NOMO-1 (cell line): ENCODE data around the gene PALB2.
A peak's percentile ranks its signal among the peaks of the same experiment; 100 is the strongest.
"Not testable (repeated sequence)": the region's sequence is repeated elsewhere in the genome, so short reads cannot be mapped to it uniquely, and the experiment has no call there.

Experiments
- DNase-seq, 2 experiments: peaks; one replicate each; lab custom pipeline; 2025; ENCODE audit not compliant: unreplicated experiment in 2 of 2; lab: John Stamatoyannopoulos, UW

PALB2 gene

DNA sequence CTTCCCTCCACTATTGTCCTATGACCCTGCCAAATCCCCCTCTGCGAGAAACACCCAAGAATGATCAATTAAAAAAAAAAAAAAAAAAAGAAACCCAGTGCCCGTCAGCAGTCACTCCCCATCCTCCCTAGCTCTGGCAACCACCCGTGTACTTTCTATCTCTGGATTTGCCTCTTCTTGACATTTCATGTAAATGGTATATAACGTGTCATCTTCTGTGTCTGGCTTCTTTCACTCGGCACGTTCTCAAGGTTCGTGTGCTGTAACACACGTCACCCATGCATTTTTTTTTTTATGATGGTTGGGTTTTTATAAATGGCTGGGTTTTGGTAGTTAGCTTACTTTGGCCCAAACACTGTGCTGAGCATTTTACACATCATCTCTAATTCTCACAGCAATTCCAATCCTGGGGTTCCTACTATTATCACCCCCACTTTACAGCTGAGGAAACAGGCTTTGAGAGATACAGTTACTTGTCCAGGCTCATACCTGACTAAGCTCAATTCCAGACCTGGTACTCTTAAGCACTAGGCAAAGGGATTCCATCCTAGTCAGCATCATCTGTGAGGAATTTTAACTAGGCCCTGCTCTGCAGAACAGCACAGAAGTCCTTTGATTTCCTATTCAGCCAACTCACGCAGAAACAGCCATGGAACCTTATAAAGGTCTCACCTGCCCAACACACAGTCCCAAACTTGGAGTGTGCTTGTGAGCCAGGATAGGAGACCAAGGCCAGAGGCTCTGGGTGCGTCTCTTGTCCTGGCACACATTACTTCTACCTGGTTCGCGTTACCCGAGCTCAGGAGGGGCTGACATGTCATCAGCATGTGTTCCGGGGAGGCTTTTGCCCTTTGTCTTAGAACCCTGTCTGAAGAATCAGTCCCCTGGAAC lies 56.7 kb downstream of the PALB2 start:
- no peak for DNase-seq

GRCh38 chr16:23583271-23583670 lies 57.8 kb downstream of the PALB2 start:
- DNase-seq = not testable (repeated sequence)

DNA sequence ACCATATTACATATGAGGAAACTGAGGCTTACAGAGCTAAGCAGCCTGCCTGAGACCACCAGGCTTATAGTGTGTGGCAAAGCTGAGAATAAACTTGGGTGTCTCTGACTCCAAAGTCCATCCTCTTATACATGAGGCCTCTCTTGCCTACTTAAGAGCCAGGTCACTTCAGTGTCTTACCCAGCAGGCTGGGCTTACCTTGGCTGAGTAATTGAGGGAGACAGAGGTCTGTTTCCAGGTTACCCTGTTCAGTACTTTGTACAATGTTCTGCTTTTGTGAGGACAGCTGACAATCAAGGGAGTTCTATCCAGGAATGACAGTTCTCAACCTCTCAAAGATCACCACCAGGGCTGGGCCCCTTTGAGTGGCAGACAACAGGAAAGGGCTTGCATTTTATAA lies 59.3 kb downstream of the PALB2 start:
- DNase-seq = no peak

- DNase-seq = no peak
These were observed 60.7 kb downstream of the PALB2 start for GRCh38 chr16:23580391-23580790.

GRCh38 chr16:23579371-23579770 lies 61.7 kb downstream of the PALB2 start:
- no peak for DNase-seq

- no peak for DNase-seq
These were observed 62.8 kb downstream of the PALB2 start for GRCh38 chr16:23578101-23578830.

GRCh38 chr16:23577493-23577892 lies 63.6 kb downstream of the PALB2 start:
- no peak for DNase-seq

- no peak for DNase-seq
These were observed 65.3 kb downstream of the PALB2 start for GRCh38 chr16:23575834-23576233.

DNA sequence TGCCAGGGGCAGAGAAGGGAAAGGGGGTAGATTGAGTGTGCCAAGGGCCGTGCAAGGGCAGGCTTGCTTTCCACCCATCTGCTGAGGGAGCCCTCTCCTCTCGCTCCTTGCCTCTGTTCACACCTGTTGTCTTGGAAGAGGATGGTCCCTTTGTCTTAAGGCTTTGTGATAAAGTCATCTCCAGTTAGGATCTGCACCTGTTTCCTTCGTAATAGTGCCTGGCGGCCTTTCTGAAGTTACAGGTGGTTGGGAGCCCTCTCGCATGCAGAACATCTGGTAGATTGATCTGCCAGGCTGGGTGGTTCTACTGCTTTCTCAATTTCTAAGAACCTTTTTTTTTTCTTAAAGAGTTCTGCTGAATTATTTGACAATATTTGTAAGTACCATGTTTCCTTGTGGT lies 67.3 kb downstream of the PALB2 start:
- no peak for DNase-seq

DNA sequence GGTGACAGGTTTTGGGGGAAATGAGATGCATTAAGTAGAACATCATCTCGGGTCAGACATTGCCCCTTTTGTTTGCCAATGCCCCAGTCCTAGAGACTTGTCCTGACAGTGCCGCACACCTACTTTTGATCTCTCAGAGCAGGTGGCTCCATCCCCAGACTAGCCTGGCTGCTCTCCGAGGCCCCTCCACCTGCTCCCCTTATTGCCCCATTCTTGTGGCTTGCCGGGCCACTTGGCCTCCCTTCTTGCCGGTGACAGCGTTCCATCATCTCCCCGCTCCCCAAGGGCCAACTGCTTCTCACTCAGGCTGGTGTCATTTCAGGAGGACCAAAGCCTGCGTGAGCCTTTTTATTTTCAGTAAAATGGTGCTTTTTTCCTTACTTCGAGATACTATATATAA lies 68.7 kb downstream of the PALB2 start:
- DNase-seq = no peak

DNA sequence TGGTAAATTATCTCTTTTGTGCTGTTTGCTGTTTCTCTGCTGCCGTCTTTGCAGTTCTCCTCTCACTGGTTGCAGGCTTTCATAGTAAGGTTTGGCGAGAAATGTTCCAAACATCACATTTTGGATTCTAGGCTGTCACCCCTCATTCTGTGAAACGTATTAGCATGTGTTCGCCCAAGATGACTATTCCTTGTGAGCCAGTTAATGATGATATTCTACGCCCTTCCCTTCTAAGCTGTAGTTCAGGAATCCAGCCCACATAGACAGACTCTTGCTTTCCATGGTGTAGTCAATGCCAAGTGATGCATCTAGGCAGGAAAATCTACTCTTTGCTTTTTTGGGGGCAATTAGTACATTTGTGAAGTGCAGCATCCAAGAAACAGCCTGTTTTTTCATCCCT lies 69.2 kb downstream of the PALB2 start:
- no peak for DNase-seq

GRCh38 chr16:23570992-23571632 lies 70.0 kb downstream of the PALB2 start:
- DNase-seq = peak; percentile 85 to 94

GRCh38 chr16:23567602-23568001 lies 73.5 kb downstream of the PALB2 start:
- DNase-seq = no peak

DNA sequence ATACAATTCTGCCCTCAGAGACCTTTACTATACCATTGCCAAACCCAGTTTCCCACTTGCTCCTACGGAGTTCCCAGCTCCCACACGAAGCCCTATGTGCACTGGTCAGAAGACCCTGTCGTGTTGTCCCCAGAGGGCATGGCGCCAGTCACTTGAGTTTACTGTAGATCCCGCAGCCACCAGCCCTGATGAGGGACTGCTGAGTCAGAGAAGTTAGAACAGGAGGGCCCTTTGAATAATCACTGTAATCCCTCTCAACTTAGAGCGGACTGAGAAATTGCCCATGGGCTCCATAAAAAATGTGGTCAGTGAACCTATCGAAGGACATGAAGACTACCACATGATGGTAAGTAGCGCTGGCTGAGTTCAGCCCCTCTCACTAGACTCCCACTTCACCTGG lies 74.4 kb downstream of the PALB2 start:
- DNase-seq = no peak

GRCh38 chr16:23564575-23565363 lies 76.3 kb downstream of the PALB2 start:
- no peak for DNase-seq

GRCh38 chr16:23563186-23563585 lies 77.9 kb downstream of the PALB2 start:
- no peak for DNase-seq

DNA sequence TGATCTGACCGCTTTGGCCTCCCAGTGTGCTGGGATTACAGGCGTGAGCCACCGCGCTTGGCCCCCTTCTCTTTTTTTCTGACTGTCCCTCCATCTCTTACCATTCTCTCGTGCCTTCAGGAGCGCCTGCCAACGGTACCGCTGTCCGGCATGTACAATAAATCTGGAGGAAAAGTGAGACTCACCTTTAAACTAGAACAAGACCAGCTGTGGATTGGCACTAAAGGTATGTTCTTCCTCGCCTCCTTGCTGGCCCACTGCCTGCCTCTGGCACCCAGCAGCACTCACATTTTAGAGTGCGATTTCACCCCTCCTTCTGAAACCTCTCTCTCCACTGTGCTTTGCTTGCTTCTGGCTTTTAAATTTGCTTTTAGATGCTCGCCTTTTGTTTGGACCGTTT lies 78.6 kb downstream of the PALB2 start:
- DNase-seq = no peak

DNA sequence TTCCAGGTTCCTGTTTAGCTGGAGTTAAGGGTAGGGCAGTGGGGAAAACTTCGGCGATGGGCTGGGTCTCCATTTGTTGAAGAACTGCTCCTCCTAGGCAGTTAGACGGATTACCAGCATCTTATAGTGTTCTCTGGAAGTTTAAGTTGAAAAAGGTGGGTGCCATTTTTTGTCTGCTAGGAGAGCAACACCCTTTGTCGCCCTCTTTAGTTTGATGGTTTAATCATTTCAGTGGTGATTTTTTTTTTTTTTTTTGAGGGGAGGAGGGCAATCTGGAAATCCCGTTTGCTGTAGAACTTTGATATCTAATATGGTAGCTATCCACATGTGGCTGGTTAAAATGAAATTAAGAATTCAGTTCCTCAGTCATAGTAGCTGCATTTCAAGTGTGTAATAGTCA lies 79.5 kb downstream of the PALB2 start:
- DNase-seq = no peak

GRCh38 chr16:23557779-23558702 lies 83.1 kb downstream of the PALB2 start:
- no peak for DNase-seq
